IMR-90 (cell line): ENCODE results near the gene ANKRD31. TPM values are rescaled to one million over a fixed set of nuclear protein-coding genes. Genes with fewer than 3 reads are reported as not detected.
A peak's percentile ranks its signal among the peaks of the same experiment; 100 is the strongest.

Experiments
- ATAC-seq: fragments of 200-7000 bp; cut with Tn5 transposase; 2 replicates; pipeline ENCODE4 v1.9.1; 2020; ENCODE audit warnings: low read depth, mild to moderate bottlenecking, moderate library complexity
- BruUV-seq: library from RNA; stranded (reverse); fragments of 400-500 nt; replicated peaks from 2 replicates; lab custom pipeline; 2021; lab: Mats Ljungman, UMichigan
- CTCF ChIA-PET: fragments of 300-600 bp; formaldehyde crosslinking; extraction: SDS; loops from one replicate; lab custom pipeline; 2021; ENCODE audit warnings: antibody characterized with exemption; lab: Yijun Ruan, JAX
- POLR2A ChIA-PET: fragments of 300-600 bp; sonication (Branson Sonifier 250); formaldehyde crosslinking; loops from one replicate; lab custom pipeline; 2022; ENCODE audit warnings: antibody characterized with exemption; ENCODE audit not compliant: unreplicated experiment; lab: Charles Lee
- DNase-seq: peaks from one replicate; pipeline ENCODE4 v3.0.0; 2013
- H2AFZ ChIP-seq: replicated peaks from 2 replicates; pipeline ENCODE3; 2013; ENCODE audit warnings: low read length, mild to moderate bottlenecking; ENCODE audit not compliant: poor library complexity
- H2AK5ac ChIP-seq: 2 replicates; pipeline ENCODE4 v1.6.1; 2013; ENCODE audit warnings: low read depth, low read length, inconsistent platforms
- H2AK9ac ChIP-seq: replicated peaks from 2 replicates; pipeline ENCODE3; 2013; ENCODE audit warnings: mild to moderate bottlenecking, low read depth, low read length, moderate library complexity; ENCODE audit not compliant: poor library complexity
- H2BK120ac ChIP-seq: 2 replicates; pipeline ENCODE4 v1.6.1; 2013; ENCODE audit warnings: low read depth, low read length, inconsistent platforms
- H2BK15ac ChIP-seq: 3 replicates; pipeline ENCODE4 v1.6.1; 2013; ENCODE audit warnings: low read depth, low read length, inconsistent platforms
- H2BK20ac ChIP-seq: 2 replicates; pipeline ENCODE4 v1.6.1; 2013; ENCODE audit warnings: low read depth, mild to moderate bottlenecking, inconsistent platforms, low read length, moderate library complexity
- H2BK5ac ChIP-seq: 2 replicates; pipeline ENCODE4 v1.6.1; 2013; ENCODE audit warnings: mild to moderate bottlenecking, low read depth, low read length, inconsistent platforms; ENCODE audit not compliant: poor library complexity, severe bottlenecking
- H3K14ac ChIP-seq: replicated peaks from 2 replicates; pipeline ENCODE4 v1.6.1; 2013; ENCODE audit warnings: low read depth, low read length, inconsistent platforms
- H3K18ac ChIP-seq: 2 replicates; pipeline ENCODE4 v1.6.1; 2013; ENCODE audit warnings: low read depth, low read length, control low read depth
- H3K23ac ChIP-seq: 2 replicates; pipeline ENCODE4 v1.6.1; 2013; ENCODE audit warnings: low read depth, low read length, inconsistent platforms
- H3K27ac ChIP-seq: 2 replicates; pipeline ENCODE4 v1.5.1; 2013; ENCODE audit warnings: mild to moderate bottlenecking, control low read depth, low read length; ENCODE audit not compliant: insufficient read depth
- H3K27me3 ChIP-seq: 2 replicates; pipeline ENCODE4 v1.6.1; 2013; ENCODE audit warnings: low read length; ENCODE audit not compliant: control insufficient read depth, insufficient read depth
- H3K36me3 ChIP-seq: 2 replicates; pipeline ENCODE4 v1.6.1; 2013; ENCODE audit warnings: low read length, mixed read lengths; ENCODE audit not compliant: control insufficient read depth, insufficient read depth
- H3K4ac ChIP-seq: 2 replicates; pipeline ENCODE4 v1.6.1; 2013; ENCODE audit warnings: low read depth, low read length, inconsistent platforms
- H3K4me1 ChIP-seq: 2 replicates; pipeline ENCODE4 v1.6.1; 2013; ENCODE audit warnings: low read length, mixed read lengths; ENCODE audit not compliant: control insufficient read depth, insufficient read depth
- H3K4me2 ChIP-seq: 2 replicates; pipeline ENCODE4 v1.6.1; 2013; ENCODE audit warnings: low read depth, mild to moderate bottlenecking, control low read depth, low read length, moderate library complexity
- H3K4me3 ChIP-seq: 2 replicates; pipeline ENCODE4 v1.5.1; 2013; ENCODE audit warnings: low read depth, mild to moderate bottlenecking, control low read depth, low read length, moderate library complexity; ENCODE audit not compliant: insufficient read depth
- H3K56ac ChIP-seq: 2 replicates; pipeline ENCODE4 v1.6.1; 2013; ENCODE audit warnings: low read length, inconsistent platforms; ENCODE audit not compliant: insufficient read depth; ENCODE audit errors: extremely low read depth
- H3K79me1 ChIP-seq, 2 experiments: 2 replicates each; pipeline ENCODE4 v1.6.1; 2013; ENCODE audit warnings: low read length in 2 of 2, inconsistent platforms in 1 of 2, low read depth in 1 of 2
- H3K9ac ChIP-seq: 2 replicates; pipeline ENCODE4 v1.6.1; 2013; ENCODE audit warnings: low read depth, low read length, control low read depth
- H3K9me1 ChIP-seq: 2 replicates; pipeline ENCODE4 v1.6.1; 2013; ENCODE audit warnings: low read length, inconsistent platforms; ENCODE audit not compliant: insufficient read depth
- H3K9me3 ChIP-seq: 2 replicates; pipeline ENCODE4 v1.6.1; 2013; ENCODE audit warnings: low read length; ENCODE audit not compliant: control insufficient read depth, insufficient read depth
- H4K20me1 ChIP-seq: 2 replicates; pipeline ENCODE4 v1.6.1; 2013; ENCODE audit warnings: low read length, inconsistent platforms; ENCODE audit not compliant: insufficient read depth
- H4K5ac ChIP-seq: 2 replicates; pipeline ENCODE4 v1.6.1; 2013; ENCODE audit warnings: mild to moderate bottlenecking, low read depth, low read length, control low read depth
- H4K8ac ChIP-seq, 2 experiments: 2 replicates each; pipeline ENCODE4 v1.6.1; 2013; ENCODE audit warnings: low read depth in 2 of 2, low read length in 2 of 2, control low read depth in 1 of 2, inconsistent platforms in 1 of 2
- H4K91ac ChIP-seq: 2 replicates; pipeline ENCODE4 v1.6.1; 2013; ENCODE audit warnings: low read depth, low read length, inconsistent platforms; ENCODE audit not compliant: insufficient read depth
- BHLHE40 ChIP-seq: fragments of 150-350 bp; IDR thresholded peaks from 2 replicates; pipeline ENCODE4 v1.6.1; 2016; ENCODE audit warnings: mild to moderate bottlenecking, low read depth, low read length
- CEBPB ChIP-seq: IDR thresholded peaks from 2 replicates; pipeline ENCODE4 v1.6.1; 2012; ENCODE audit warnings: low read depth, low read length, improper control_type of control experiment
- CHD1 ChIP-seq: IDR thresholded peaks from 2 replicates; pipeline ENCODE4 v1.6.1; 2012; ENCODE audit warnings: low read depth, low read length, improper control_type of control experiment
- CTCF ChIP-seq: conservative IDR thresholded peaks from 2 replicates; pipeline ENCODE4 v1.5.1; 2012; ENCODE audit warnings: mild to moderate bottlenecking, low read depth, low read length, improper control_type of control experiment
- ELK1 ChIP-seq: fragments of 150-350 bp; IDR thresholded peaks from 2 replicates; pipeline ENCODE4 v1.6.1; 2016; ENCODE audit warnings: low read depth, mild to moderate bottlenecking, low read length, moderate library complexity, borderline replicate concordance
- FOS ChIP-seq: fragments of 150-350 bp; IDR thresholded peaks from 2 replicates; pipeline ENCODE4 v1.6.1; 2016; ENCODE audit warnings: low read depth, low read length
- MAFK ChIP-seq: IDR thresholded peaks from 2 replicates; pipeline ENCODE4 v1.6.1; 2012; ENCODE audit warnings: low read depth, low read length, improper control_type of control experiment
- MAZ ChIP-seq: IDR thresholded peaks from 2 replicates; pipeline ENCODE4 v1.6.1; 2012; ENCODE audit warnings: low read depth, mild to moderate bottlenecking, low read length, improper control_type of control experiment, moderate library complexity, borderline replicate concordance
- MXI1 ChIP-seq: IDR thresholded peaks from 2 replicates; pipeline ENCODE4 v1.6.1; 2012; ENCODE audit warnings: low read depth, mild to moderate bottlenecking, low read length, moderate library complexity, borderline replicate concordance
- NFE2L2 ChIP-seq: fragments of 150-350 bp; IDR thresholded peaks from 2 replicates; pipeline ENCODE4 v1.6.1; 2016; ENCODE audit warnings: low read depth, mild to moderate bottlenecking, low read length
- POLR2A ChIP-seq: IDR thresholded peaks from 2 replicates; pipeline ENCODE4 v1.6.1; 2012; ENCODE audit warnings: mild to moderate bottlenecking, low read depth, low read length
- RAD21 ChIP-seq: IDR thresholded peaks from 2 replicates; pipeline ENCODE4 v1.6.1; 2012; ENCODE audit warnings: low read length, improper control_type of control experiment
- RCOR1 ChIP-seq: IDR thresholded peaks from 2 replicates; pipeline ENCODE4 v1.6.1; 2012; ENCODE audit warnings: mild to moderate bottlenecking, low read length, improper control_type of control experiment; ENCODE audit not compliant: insufficient replicate concordance
- RFX5 ChIP-seq: IDR thresholded peaks from 2 replicates; pipeline ENCODE4 v1.8.0; 2012; ENCODE audit warnings: low read depth, mild to moderate bottlenecking, low read length, moderate library complexity
- SMC3 ChIP-seq: fragments of 150-350 bp; IDR thresholded peaks from 2 replicates; pipeline ENCODE4 v1.6.1; 2016; ENCODE audit warnings: low read depth, mild to moderate bottlenecking, antibody characterized with exemption, low read length, moderate library complexity
- USF2 ChIP-seq: fragments of 150-350 bp; IDR thresholded peaks from 2 replicates; pipeline ENCODE4 v1.6.1; 2017; ENCODE audit warnings: mild to moderate bottlenecking, antibody characterized with exemption, low read length, low read depth
- WGBS, 2 experiments: methylation state at CpG; one replicate each; pipeline versions ENCODE4 v1.1.5 to v1.1.7; 2013; ENCODE audit warnings: missing lambda C conversion rate in 2 of 2; ENCODE audit not compliant: insufficient read length in 1 of 2; ENCODE audit errors: extremely low coverage in 2 of 2; 5-methylcytosine and 5-hydroxymethylcytosine counted together
- dilution Hi-C: fragments of 300-500 bp; cut with HindIII; formaldehyde crosslinking; loops from one replicate; pipeline ENCODE4 v1.14.3; 2018; ENCODE audit warnings: low sequenced_read_pairs; ENCODE audit not compliant: unreplicated experiment
- in situ Hi-C: fragments of 300-500 bp; cut with MboI; formaldehyde crosslinking; loops from 3 replicates; pipeline ENCODE4 v1.14.3; 2019; ENCODE audit warnings: low sequenced_read_pairs, inconsistent platforms, mixed read lengths
- intact Hi-C: fragments of 100-400 bp; cut with micrococcal nuclease; formaldehyde crosslinking; loops from 2 replicates; pipeline ENCODE4 v1.10.0; 2022
- polyA plus RNA-seq, 3 experiments: library from polyadenylated mRNA; depleted of rRNA; stranded (reverse); fragments of >200 nt; gene quantifications; 2 replicates each; pipeline ENCODE4 v1.2.3, GENCODE V29; 2012; ENCODE audit warnings: low replicate concordance in 1 of 3
- total RNA-seq: library from RNA; depleted of rRNA; stranded (reverse); fragments of >200 nt; gene quantifications from 2 replicates; pipeline ENCODE4 v1.2.3, GENCODE V29; 2012

The ANKRD31 gene
- total and polyA plus RNA-seq, 2 of the 4 experiments (the other 2 are of a cell fraction), result under 0.01 to 0.02 TPM

- no peak overlapping the region for H3K14ac ChIP-seq
- dilution Hi-C loops, result no loop called here
- no peak overlapping the region for H3K4me3 ChIP-seq
- no peak overlapping the region for H2BK15ac ChIP-seq
- H2BK120ac ChIP-seq, result no peak overlapping the region
- no peak overlapping the region for H2BK5ac ChIP-seq
- ATAC-seq, result no peak
- no peak overlapping the region for H4K8ac ChIP-seq
- ChIA-PET CTCF (interaction anchor here (0.7 kb wide), 1 partner anchor 71 kb away, joined by 4 read pairs; no protein-coding TSS in a partner anchor), POLR2A (no interaction called here)
- 87% methylated on average over 6 of the region's 10 CpGs; no CpG with 5 or more reads in 1 of the 2 experiments for WGBS, 2 experiments
- H3K18ac ChIP-seq, result no peak overlapping the region
- no peak overlapping the region for H4K5ac ChIP-seq
- H3K23ac ChIP-seq, result no peak overlapping the region
- TF ChIP-seq NFE2L2, result no peak
- no peak for TF ChIP-seq FOS
- no peak for TF ChIP-seq BHLHE40
- no peak for TF ChIP-seq MXI1
- TF ChIP-seq USF2, result no peak
- TF ChIP-seq RFX5, result no peak
- no peak for TF ChIP-seq RCOR1
- TF ChIP-seq MAZ, result no peak
- TF ChIP-seq ELK1, result no peak
- no peak for TF ChIP-seq POLR2A
- TF ChIP-seq CEBPB, result no peak
- TF ChIP-seq CHD1, result no peak
- TF ChIP-seq MAFK, result no peak
- TF ChIP-seq SMC3, result no peak
- TF ChIP-seq CTCF, result no peak
- TF ChIP-seq RAD21, result no peak
- intact Hi-C loops, result no loop called here
- DNase-seq, result no peak
- no peaks in the 10 kb centered on the region; the same call in 1 of the 2 replicates for H3K9me1 ChIP-seq
- H2AK9ac ChIP-seq, result no peak overlapping the region
- no peaks in the 10 kb centered on the region for H3K27me3 ChIP-seq
- H2AK5ac ChIP-seq, result 0 out of 2 replicates have a peak overlapping the region, but pooled peaks have one; percentile 28
- no peak overlapping the region for H2BK20ac ChIP-seq
- no peak overlapping the region for H2AFZ ChIP-seq
- no peak overlapping the region for H4K91ac ChIP-seq
- no peak overlapping the region for H3K4me2 ChIP-seq
- in situ Hi-C loops, result no loop called here
- H3K4ac ChIP-seq, result no peak overlapping the region
- H3K36me3 ChIP-seq, result no peaks in the 10 kb centered on the region
- no peaks in the 10 kb centered on the region for H3K79me1 ChIP-seq
- H3K27ac ChIP-seq, result no peak overlapping the region
- H3K9ac ChIP-seq, result no peak overlapping the region
- 0 out of 2 replicates have a peak, but pooled peaks cover 2% of the 10 kb centered on the region for H3K9me3 ChIP-seq
- peaks cover 3% of the 10 kb centered on the region for H3K4me1 ChIP-seq
- no peak overlapping the region for H3K56ac ChIP-seq
- no peaks in the 10 kb centered on the region for H4K20me1 ChIP-seq
- BruUV-seq, result no TSS peak
These were observed 216.5 kb downstream of the ANKRD31 start for GRCh38 chr5:75020016-75020656.
